Ovary (tissue), 9 donors: ENCODE data around the gene VASN. TPM values are rescaled to one million over a fixed set of nuclear protein-coding genes. Genes with fewer than 3 reads are reported as not detected.

Source experiments
- DNase-seq, 5 donors: peaks; one replicate each; pipeline ENCODE4 v3.0.0-alpha.2; 2019 to 2020
- H3K27ac ChIP-seq, 2 donors: fragments of 200-600 bp; one replicate each; pipeline versions ENCODE4 v1.5.1 to v1.8.0; 2019 to 2022
- H3K27me3 ChIP-seq: fragments of 200-600 bp; one replicate; pipeline ENCODE4 v1.8.0; 2022
- H3K36me3 ChIP-seq: fragments of 200-600 bp; sonication (generic); one replicate; pipeline ENCODE4 v1.5.1; 2019
- H3K4me1 ChIP-seq: one replicate; pipeline ENCODE4 v1.8.1; 2013; ENCODE audit warnings: mild to moderate bottlenecking, moderate library complexity; ENCODE audit not compliant: insufficient read depth
- H3K4me3 ChIP-seq: fragments of 200-600 bp; sonication (generic); one replicate; pipeline ENCODE4 v1.5.1; 2017
- H3K9me3 ChIP-seq, 2 donors: fragments of 200-600 bp in 1 of 2; sonication (generic) in 1 of 2; one replicate each; pipeline versions ENCODE4 v1.5.1 to v1.8.1; 2013 to 2019; ENCODE audit warnings: mild to moderate bottlenecking in 1 of 2, moderate library complexity in 1 of 2
- CTCF ChIP-seq, 3 donors: fragments of 450-650 bp in 2 of 3; fragments of 200-600 bp in 1 of 3; IDR thresholded peaks; one replicate each; pipeline versions ENCODE4 v1.5.1 to v1.8.0; 2016 to 2022; ENCODE audit warnings: antibody characterized with exemption in 3 of 3, mild to moderate bottlenecking in 1 of 3
- EP300 ChIP-seq: sonication (generic); formaldehyde crosslinking; IDR thresholded peaks from one replicate; pipeline ENCODE4 v1.6.1; 2017; ENCODE audit warnings: antibody characterized with exemption
- POLR2A ChIP-seq: fragments of 450-650 bp; IDR thresholded peaks from one replicate; pipeline ENCODE4 v1.6.1; 2017; ENCODE audit warnings: antibody characterized with exemption, mild to moderate bottlenecking, moderate library complexity
- WGBS, 3 donors: extraction: QIAGEN DNeasy Blood & Tissue Kit in 1 of 3; methylation state at CpG; one replicate each; pipeline versions ENCODE4 v1.1.5 to v1.1.7; 2013 to 2017; 5-methylcytosine and 5-hydroxymethylcytosine counted together
- intact Hi-C, 4 donors: fragments of 100-400 bp; cut with DNase I; formaldehyde crosslinking; loops; one replicate each; pipeline versions ENCODE4 v1.11.0 to v1.15.1; 2022 to 2023
- polyA plus RNA-seq, 2 donors: library from polyadenylated mRNA; stranded (reverse); fragments of 200-250 nt in 1 of 2; fragments of 350-450 nt in 1 of 2; fragmentation: Illumina TruSeq in 1 of 2; extraction: RNeasy Lipid Tissue Mini Kit (QIAGEN cat#74804) in 1 of 2; gene quantifications; one replicate each; pipeline ENCODE4 v1.2.3, GENCODE V29; 2013 to 2014
- total RNA-seq, 7 donors: library from RNA; depleted of rRNA in 2 of 7; stranded (reverse); fragments of >200 nt in 2 of 7; fragmentation: NEBNext Ultra II Directional in 3 of 7; extraction: Animal tissue kit (Norgen Biotek cat#: 25700) in 3 of 7; gene quantifications; one replicate each; pipeline versions ENCODE4 v1.1.0 to v1.2.4, GENCODE V29; 2016 to 2023
- donor health status: DM: no; HTN: no; CAD: no; lungs with moderate emphysema.
- donor health status: DM: no; HTN: no; CAD: no.
- donor health status: Bipolar disorder and iron deficiency.
- donor health status: DM: yes; HTN: yes; CAD: no.
- donor health status: DM: no; HTN: no; CAD: no.
- donor health status: DM: yes; HTN: yes; CAD: no.

Gene VASN
- total and polyA plus RNA-seq, 9 donors = 2.4 to 49.5 (median 43.5) TPM

GRCh38 chr16:4390266-4391260 lies 18.9 kb downstream of the VASN start:
- H3K9me3 ChIP-seq = no peaks in the 10 kb centered on the region
- H3K4me1 ChIP-seq = peaks cover 20% of the 10 kb centered on the region
- no peaks in the 10 kb centered on the region for H3K27me3 ChIP-seq
- no peak for DNase-seq
- no peak overlapping the region for H3K4me3 ChIP-seq
- 87 to 89% (median 88%) methylated on average over 17 to 18 of the region's 18 CpGs for WGBS, 3 donors
- no peaks in the 10 kb centered on the region for H3K36me3 ChIP-seq
- TF ChIP-seq POLR2A = no peak
- no peak for TF ChIP-seq CTCF (IDR thresholded peaks at IDR 0.05)
- TF ChIP-seq EP300 = no peak
- intact Hi-C loops = loop anchor here in 1 of 4 donors (5.0 kb wide), 1 partner anchor 178 kb away; no protein-coding TSS in a partner anchor
- no peak overlapping the region for H3K27ac ChIP-seq

DNA sequence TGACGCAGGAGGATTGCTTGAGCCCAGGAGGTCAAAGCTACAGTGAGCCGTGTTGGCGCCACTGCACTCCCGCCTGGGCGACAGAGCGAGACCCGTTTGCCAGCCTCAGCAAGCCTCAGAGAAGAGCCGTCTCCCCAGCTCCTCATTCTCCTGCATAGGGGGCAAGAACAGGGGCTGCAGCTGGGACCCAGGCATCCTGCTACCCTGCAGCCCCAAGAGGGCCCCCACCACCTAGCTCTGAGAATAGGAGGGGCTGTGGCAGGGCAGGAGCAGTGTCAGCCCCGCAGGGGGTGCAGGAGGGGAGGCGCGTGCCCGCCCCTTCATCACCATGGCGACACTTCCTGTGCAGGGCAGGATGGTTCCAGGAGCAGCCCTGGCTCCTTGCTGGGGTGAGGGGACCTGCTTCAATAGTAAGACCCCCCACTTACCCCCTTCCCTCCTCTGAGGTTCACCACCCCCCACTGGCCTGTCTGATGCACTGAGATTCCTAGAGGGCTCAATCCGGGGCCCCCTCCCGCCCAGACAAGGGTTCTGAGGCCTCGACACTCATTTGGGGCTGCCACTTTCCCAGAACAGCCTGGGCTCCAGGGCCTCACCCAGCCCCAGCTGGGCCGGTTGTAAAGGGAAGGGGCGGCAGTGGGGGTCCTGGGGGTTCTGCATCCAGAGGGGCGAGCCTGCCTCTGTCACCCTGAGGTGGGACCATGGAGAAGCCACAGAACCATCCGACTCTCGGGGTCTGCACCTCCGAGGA lies 20.2 kb downstream of the VASN start:
- no peak for DNase-seq
- H3K27ac ChIP-seq = peak overlapping the region in 1 of 2 donors; percentile 62
- H3K36me3 ChIP-seq = no peaks in the 10 kb centered on the region
- peaks cover 17% of the 10 kb centered on the region for H3K4me1 ChIP-seq
- intact Hi-C loops = loop anchor here in 1 of 4 donors (5.0 kb wide), 1 partner anchor 180 kb away; no protein-coding TSS in a partner anchor
- no peak overlapping the region for H3K4me3 ChIP-seq
- no peak for TF ChIP-seq CTCF (IDR thresholded peaks at IDR 0.05)
- TF ChIP-seq EP300 = no peak
- TF ChIP-seq POLR2A = no peak
- WGBS, 3 donors = 73 to 83% (median 77%) methylated on average over 21 to 22 of the region's 22 CpGs
- H3K9me3 ChIP-seq = no peaks in the 10 kb centered on the region
- no peaks in the 10 kb centered on the region for H3K27me3 ChIP-seq

- TF ChIP-seq EP300 (no peak), POLR2A (no peak), CTCF (IDR thresholded peaks at IDR 0.05) (no peak)
- peak overlapping the region; percentile 23 to 62 for H3K27ac ChIP-seq
- WGBS, 3 donors = 19 to 21% (median 20%) methylated on average over 27 of the region's 27 CpGs
- no peaks in the 10 kb centered on the region for H3K36me3 ChIP-seq
- H3K27me3 ChIP-seq = no peaks in the 10 kb centered on the region
- DNase-seq = peak; percentile 77 to 89 (median 84)
- intact Hi-C loops = loop anchor here in 1 of 4 donors (5.0 kb wide), 1 partner anchor 180 kb away; no protein-coding TSS in a partner anchor
- H3K9me3 ChIP-seq = no peaks in the 10 kb centered on the region
- H3K4me3 ChIP-seq = no peak overlapping the region
- H3K4me1 ChIP-seq = peaks cover 12% of the 10 kb centered on the region
Measured at GRCh38 chr16:4392382-4393239, 21.0 kb downstream of the VASN start.
